RKO (cell line): ENCODE data around the gene MCTP1.
"Not testable (repeated sequence)": the region's sequence is repeated elsewhere in the genome, so short reads cannot be mapped to it uniquely, and the experiment has no call there.

Experiments
- DNase-seq: peaks from one replicate; pipeline ENCODE4 v3.0.0-alpha.2; 2016; ENCODE audit warnings: low spot score

MCTP1 gene

DNA sequence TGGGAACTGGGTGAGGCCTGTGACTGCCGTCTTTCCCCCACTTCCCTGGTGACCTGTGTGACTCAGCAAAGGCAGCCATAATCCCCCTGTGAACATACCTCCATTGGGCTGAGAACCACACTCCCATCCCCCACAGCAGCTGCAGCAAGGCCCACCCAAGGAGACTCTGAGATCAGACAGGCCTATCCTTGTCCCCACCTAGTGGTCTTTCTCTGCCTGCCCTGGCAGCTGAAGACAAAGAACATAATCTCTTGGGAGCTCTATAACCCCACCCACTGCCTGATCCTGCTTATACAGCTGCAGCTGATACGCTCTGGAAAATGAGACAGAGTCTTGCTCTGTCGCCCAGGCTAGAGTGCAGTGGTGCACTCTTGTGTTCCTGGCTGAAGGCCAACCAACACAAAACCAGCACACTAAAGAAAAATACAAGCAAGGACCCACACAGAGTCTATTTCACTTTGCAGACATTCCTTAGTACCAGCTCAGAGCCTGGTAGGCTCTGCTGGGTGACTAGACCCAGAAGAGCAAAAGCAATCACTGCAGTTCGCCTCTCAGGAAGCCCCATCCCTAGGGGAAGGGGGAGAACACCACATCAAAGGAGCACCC lies 106.7 kb downstream of the MCTP1 start:
- DNase-seq, result no peak

DNA sequence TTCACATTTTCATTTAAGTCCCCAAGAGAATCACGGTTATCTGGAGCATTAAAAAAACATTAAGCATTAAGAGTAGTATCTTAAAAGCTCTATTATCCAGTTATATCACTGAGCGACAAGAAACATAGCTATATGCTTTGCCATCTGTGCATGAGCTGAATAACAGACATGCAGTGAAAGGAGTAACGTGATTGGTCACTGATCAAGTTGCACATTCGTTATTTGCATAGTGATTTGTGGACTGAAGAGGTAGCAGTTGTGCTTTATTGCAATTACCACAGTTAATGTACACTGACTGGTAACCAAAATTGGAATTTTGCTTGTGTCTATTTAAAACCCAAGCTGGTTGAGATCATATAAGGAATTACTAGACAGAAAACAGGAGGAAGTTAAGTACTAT lies 107.4 kb downstream of the MCTP1 start:
- no peak for DNase-seq

DNA sequence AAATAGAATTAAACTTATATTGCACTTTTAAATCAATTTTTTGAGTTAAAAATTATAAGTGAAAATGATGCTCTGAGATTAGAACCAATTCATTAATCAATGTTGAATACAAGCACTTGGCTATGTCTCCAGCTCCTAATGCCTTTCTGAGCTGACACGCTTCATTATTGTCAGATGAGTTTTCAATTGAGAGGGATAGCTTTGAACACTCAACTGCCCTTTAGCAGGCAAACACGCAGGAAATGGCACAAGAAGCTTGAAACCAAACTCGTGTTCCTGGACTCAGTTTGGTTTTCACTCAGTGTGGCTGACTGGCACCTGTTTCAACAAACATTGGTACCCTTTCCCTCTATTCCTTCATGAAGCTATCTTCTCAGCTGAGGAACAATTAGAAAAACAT lies 109.8 kb downstream of the MCTP1 start:
- DNase-seq, result no peak

DNA sequence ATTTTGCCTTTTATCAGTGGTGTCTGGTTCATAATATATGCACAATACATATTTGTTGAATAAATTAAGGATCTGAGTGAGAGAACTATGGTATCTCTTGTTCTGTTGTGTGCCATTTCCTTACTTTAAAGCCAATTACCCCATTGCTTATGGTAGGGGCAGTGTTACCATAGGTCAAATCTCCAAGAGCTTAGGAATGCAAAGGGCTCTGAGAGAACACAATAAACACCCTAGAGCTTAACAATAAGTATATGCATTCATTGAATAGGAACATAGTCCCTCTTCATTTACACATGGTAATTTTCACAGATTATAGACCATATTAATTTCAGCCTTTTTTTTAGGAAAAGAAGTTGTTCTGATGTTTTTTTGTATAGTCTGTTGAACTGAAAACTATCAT lies 112.2 kb downstream of the MCTP1 start:
- no peak for DNase-seq

DNA sequence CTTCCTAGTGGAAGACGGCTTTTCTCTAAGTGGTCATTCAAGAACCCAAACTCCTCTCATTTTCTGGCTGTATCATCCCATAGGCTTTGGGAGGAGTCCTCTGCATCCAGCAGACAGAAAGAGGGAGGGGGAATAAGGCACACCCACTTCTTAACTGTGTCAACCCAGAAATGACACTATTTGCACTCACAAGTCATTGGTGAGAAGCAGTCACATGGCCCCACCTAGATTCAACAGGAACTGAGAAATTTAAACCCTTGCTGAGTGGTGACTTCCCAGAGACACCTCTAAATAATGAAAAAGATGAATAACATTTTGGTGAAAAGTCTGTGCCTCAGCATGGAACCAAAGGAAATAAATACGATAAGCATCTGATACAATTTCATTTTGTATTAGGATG lies 120.0 kb downstream of the MCTP1 start:
- no peak for DNase-seq

DNA sequence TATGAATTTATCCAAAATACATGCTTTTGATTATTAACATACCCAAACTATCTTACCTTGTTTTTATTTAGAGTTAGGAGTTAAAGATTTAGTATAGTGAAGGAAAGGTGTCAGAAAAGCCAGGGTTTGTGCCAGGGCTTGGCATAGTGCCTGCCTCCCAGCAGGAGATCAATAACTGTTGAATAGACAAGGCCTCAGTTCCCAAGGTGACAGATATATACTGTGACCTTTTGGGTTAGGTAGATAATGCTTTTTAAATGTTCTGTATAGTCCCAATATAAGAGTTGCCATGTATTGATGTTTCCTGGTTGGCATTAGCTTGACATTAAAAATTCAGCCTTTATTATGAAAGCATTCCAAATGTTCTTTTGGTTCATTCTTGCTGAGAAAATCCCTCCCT lies 121.8 kb downstream of the MCTP1 start:
- DNase-seq, result no peak

DNA sequence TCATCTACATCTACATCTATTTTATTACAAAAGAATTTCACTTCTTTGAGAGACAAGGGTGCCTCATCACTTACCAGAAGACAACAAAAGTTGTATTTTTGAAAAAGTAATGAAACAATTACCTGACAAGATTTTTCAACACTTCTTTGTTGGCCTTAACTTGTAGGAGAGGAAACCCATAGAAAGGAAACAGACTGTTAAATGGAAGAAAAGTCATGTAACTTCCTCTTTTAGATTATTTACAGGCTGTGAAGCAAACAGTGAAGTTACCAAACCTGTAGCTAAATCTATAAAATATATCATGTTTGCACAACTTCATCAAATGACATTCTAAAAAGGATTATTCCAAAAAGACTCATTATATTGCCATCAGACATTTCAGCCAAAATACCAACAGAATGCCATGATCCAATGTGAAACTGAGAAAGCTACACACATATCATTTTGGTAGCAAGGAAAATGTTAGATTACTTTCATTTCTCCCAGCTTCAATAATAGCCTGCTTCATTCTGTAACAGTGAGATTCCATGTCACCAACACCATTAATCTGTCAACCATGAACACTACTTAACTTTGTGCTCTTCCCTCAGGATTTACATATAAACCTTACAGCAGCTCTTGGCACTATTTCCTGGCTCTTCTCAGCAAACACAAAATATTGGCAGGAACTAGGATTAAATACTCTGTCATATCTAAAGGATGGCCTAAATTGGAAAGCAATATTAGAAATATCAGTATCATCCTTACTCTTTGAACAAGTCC lies 122.5 kb downstream of the MCTP1 start:
- DNase-seq, result no peak

DNA sequence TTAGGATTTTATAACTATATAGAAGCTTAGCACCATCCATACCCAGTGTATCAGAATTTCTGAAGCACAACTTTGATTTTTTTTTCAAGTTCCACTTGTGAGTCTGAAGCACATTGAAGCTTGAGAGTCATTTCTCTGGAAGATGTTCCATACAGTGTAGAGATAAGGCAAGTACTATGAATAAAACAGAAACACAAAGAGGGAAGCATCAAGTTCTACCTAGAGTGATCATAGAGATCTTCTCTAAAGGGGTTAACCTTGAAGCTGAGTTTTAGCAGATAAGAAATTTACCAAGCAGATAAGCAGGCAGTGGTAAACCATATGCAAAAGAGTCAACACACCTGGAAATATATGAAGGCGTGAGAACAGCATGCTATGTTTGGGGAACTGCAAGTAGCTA lies 125.3 kb downstream of the MCTP1 start:
- no peak for DNase-seq

DNA sequence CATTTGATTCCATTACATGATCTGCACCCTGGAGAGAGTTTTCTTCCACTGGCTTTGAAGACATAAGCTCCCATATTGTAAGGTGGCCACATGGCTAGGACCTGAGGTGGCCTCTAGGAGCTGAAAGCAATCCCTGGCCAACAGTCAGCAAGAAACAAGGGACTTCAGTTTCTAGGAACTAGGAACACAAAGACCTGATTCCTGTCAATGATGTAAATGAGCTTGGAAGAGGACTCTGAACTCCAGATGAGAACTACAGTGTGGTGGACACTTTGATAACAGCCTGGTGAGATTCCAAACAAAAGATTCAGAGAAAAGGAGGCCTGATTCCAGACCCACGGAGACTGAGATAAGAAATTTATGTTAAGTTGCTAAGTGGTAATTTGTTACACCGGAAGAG lies 129.0 kb downstream of the MCTP1 start:
- DNase-seq, result no peak

DNA sequence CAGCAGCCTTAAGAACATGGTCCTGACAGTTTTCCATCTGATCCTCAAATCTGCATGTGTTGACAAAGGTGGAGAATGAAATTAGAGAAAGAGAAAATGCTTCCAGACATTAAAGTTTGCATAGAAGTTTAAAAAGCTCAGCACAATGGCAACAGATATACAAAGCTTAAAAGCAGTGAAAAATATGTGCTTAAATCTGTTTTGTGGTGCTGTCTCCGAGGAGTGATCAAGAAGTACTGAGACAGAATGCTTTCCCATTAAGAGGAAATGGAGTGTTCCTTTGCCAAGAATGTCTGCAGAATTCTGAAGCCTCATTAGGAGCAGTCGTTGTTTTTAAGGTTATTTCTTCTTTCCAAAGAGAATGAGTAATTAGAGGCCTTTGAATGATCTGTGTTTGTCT lies 131.4 kb downstream of the MCTP1 start:
- no peak for DNase-seq

DNA sequence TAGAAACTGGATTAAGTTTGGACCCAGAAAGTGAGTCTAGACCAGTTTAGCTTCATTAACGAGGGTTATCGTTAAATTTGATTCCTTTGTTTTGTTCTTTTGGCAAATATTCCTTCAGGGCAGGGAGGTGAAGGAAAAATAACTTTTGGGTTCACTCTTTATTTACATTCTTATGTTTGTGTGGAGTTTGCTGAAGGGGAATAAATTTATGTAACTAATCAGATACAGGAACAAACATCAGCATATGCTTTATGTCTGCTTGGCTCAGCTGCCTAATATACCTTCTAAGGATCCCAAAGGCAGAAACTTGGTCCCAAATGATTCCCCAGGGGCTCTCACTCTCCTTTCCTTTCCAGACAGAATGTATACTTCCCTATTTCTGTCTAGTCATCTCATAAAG lies 132.4 kb downstream of the MCTP1 start:
- DNase-seq, result no peak

DNA sequence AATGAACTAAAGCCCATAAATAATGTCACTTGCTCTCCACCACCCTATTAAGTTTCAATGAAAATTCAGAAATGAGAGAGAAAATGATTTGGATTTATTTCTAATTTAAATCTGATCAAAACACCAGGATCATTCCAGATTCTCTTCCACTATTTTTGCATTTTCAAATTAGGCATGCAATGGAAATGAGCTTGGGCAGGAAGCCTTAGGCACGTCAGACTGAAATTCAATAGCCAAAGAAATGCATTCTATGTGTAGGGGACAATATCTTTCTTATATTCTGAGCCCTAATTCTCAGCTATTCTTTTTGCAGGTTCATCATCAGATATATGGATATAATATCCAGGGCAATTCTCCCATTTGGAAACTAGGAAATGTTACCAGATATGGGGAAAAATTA lies 132.8 kb downstream of the MCTP1 start:
- DNase-seq, result no peak

DNA sequence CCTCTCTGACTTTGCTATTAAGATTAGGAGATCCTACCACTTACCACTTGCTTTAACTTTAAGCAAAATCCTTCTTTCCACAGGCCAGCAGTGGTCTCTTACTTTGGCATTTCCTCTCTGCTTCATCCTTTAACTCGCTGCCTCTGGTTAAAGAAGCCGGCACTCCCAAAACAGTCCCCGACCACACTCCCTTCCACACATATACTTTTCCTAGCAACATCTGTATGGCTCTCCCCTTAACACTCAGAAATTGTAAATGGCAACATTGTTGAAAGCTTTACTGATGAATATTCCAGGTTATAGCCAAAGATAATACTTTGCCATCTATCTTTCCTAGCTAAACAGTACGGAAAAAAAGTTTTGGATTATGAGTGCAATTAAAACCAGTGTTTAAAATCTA lies 133.2 kb downstream of the MCTP1 start:
- DNase-seq, result no peak

DNA sequence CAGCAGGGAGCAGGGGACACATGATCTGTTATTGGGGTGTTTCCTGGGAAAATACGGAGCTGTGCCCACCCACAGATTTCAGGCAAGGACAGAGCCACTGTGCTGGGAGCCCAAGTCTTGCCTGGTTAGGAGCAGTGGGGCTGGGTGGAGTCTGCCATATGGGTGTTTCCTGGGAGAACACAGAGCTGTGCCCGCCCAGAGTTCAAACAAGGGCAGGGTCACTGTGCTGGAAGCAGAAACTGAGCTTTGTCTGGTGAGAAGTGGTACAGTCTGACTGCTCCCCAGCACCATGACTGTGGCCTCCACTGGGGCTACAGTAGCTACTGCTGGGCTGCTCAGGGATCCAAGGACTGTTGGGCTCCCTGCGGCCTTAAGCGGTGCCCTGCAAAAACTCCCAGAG lies 135.5 kb downstream of the MCTP1 start:
- DNase-seq, result no peak

DNA sequence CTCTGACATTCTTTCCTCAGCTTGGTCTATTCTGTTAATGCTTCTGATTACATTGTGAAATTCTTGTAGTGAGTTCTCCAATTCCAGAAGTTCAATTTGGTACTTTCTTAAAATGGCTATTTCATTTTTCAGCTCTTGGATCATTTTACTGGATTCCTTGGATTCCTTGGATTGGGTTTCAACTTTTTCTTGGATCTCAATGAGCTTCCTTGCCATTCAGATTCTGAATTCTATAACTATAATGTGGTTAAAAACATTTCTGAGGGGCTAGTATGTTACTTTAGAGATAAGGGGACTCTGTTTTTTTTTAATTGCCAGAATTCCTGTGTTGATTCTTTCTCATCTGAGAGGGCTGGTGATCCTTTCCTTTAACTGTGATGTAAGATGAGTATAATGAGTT lies 136.4 kb downstream of the MCTP1 start:
- no peak for DNase-seq

DNA sequence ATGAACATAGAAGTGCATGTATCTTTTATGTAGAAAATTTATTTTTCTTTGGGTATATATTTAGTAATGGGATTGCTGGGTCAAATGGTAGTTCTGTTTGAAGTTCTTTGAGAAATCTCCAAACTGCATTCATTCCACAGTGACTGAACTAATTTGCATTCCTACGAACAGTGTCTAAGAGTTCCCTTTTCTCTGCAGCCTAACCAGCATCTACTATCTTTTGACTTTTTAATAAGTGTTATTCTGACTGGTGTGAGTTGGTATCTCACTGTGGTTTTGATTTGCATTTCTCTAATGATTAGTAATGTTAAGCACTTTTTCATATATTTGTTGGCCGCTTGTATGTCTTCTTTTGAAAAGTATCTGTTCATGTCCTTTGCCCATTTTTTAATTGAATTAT lies 141.0 kb downstream of the MCTP1 start:
- not testable (repeated sequence) for DNase-seq

DNA sequence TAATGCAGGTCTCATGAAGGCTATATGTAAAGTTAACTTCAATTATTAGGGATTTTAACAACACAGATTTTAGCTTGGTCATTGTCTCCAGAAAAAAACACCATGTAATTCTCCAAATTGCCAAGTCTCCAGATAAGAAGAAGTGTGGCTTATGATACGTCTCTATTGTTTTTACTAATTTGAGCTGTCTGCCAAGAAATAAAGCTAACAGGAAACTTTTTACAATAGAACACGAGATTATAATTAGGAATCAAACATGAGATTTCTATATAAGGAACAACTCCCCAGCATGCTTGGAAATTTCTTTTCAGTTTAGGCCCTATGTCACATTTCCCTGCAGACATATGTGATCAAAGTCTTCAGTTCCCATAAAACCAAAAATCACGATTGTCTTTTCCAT lies 142.7 kb downstream of the MCTP1 start:
- DNase-seq, result no peak

DNA sequence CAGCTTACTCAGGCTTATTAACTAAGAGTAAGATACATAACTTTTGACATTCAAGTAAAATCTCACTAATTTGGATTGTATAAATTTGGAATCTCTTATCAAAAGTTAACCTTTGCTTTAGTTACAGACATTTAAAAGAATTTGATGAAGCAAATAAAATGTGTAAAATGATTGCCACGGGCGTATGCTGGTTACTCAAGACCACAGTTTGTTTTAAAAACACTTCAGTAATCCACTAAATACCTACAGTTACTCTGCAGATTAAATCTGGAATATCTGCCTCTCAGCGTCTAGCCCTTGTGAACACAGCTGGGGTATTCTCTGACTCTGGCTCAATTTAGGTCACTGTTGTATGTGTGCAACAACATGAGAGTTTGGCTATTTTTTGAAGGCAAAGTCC lies 143.8 kb downstream of the MCTP1 start:
- DNase-seq, result no peak

DNA sequence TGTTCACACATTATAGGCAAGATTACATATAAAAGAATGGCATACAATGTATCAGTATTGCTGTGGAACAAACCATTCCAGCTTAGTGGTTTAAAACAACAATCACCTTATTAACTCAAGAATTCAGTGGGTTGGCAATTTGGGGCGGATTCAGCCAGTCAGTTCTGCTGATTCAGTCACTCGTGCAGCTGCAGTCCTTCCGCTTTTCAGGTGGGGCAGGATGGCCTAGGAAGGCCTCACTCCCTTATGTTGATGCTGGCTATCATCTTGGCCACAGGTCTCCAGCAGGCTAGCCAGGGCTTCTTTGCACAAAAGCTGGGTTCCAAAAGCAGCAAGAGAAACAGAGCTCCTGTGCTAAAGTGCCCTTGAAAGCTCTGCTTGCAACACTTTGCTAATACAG lies 150.6 kb downstream of the MCTP1 start:
- DNase-seq, result no peak

DNA sequence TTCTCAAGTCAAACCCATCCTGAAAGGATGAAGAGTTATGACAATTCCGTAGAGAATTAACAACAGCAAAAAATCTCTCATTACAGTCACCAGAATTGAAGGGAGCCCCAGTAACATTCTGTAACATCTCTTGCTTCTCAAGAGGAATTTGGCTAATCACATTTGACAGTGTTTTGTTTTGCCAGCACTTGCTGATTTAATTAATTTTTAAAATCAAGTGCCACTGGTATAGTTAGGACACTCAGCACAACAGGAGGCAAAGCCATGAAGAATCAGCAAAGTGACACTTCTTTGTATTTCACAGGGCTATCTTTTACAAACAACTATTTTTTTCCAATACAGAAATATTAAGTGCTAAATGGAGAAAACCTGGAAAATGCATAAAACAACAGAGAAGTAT lies 152.8 kb downstream of the MCTP1 start:
- no peak for DNase-seq

DNA sequence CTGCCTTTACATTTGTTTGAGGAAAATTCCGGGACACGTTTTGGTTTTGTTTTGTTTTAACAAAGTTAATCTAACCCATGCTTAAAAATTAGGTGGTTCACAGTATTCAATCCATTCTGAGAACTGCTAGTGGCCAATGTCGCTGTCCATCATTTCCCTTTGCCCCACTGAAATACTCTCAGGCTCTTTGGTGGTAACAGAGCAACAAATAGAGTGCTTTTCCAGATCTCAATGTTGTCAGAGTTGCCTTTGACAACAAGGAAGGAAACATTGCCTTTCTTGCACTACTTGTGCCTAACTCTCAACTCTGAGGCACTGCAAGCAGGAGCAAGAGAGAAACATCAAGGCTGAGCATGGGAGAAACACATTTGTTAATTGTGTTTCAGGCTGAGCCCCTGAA lies 154.0 kb downstream of the MCTP1 start:
- no peak for DNase-seq

DNA sequence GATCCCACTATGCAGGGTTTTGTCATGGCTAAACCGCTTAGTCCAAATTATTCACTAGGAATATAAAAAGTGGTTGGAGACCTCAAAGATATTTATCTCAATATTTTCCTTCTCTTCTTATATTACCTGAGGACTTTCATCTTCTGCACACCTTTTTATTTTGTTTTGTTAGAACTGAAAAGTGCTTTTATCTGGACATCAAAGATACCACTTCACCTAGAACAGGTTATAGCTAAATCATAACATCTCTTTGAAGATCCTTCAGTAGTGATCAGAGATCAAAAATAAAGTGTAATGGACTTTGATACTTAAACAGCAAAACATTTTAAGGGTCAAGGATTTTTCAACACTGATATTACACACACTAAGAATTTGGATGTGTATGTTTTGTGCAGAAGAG lies 160.2 kb downstream of the MCTP1 start:
- DNase-seq, result no peak

DNA sequence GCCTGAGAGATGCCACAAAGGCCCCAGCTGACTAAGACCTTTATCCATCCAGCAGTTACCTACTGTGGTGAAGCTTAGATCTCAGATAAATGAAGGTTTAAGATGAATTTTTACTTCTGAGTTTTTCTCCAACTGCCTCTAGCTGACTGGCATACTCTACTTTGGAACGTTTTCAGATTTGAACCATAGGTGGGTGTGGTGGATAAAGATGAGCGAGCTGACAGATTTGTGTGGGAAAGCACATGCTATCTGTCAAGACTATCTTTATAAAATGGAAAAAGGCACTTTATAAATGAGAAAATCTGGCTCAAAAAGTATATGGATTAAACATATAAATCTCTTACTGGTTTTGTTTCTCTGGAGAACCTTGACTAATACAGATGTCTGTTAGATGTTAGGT lies 160.8 kb downstream of the MCTP1 start:
- no peak for DNase-seq

DNA sequence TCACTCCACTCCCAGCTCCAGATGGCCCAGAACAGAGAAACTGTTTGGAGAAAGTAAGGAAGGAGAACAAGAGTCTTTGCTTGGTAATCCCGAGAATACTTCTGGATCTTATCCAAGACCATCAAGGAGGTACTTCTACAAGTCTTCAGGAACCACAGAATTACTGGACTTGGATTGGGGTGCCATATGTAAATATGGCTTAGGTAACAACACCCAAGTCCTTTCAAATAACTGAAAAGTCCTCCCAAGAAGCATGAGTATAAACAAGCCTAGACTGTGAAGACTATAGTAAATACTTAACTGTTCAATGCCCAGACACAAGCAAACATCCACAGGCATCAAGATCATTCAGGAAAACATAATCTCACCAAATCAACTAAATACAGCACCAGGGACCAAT lies 170.0 kb downstream of the MCTP1 start:
- DNase-seq, result no peak
